HEK293 (cell line): ENCODE data around the gene SYNE2.
"Not testable (repeated sequence)": the region's sequence is repeated elsewhere in the genome, so short reads cannot be mapped to it uniquely, and the experiment has no call there.

Experiments used
- CTCF ChIA-PET: fragments of 350-600 bp; formaldehyde crosslinking; extraction: SDS; loops from one replicate; lab custom pipeline; 2021; ENCODE audit warnings: antibody characterized with exemption; lab: Yijun Ruan, JAX
- POLR2A ChIA-PET: fragments of 300-600 bp; formaldehyde crosslinking; extraction: SDS; loops from one replicate; lab custom pipeline; 2020; ENCODE audit warnings: antibody characterized with exemption, inconsistent platforms; lab: Yijun Ruan, JAX
- H3K27ac ChIP-seq: fragments of 200-500 bp; sonication (Bioruptor generic); 2 replicates; pipeline ENCODE4 v1.5.1; 2014; ENCODE audit warnings: low read depth, low read length, control low read depth, inconsistent platforms; ENCODE audit errors: extremely low read depth
- H3K36me3 ChIP-seq, 2 experiments: fragments of 200-500 bp in 1 of 2; sonication (Bioruptor generic) in 1 of 2; 1 replicate in 1 of 2; 2 replicates in 1 of 2; pipeline ENCODE4 v1.5.1; 2014 to 2017; ENCODE audit warnings: inconsistent platforms in 2 of 2, low read length in 2 of 2; ENCODE audit not compliant: control insufficient read depth in 2 of 2, insufficient read depth in 1 of 2
- H3K4me1 ChIP-seq: fragments of 200-500 bp; sonication (Bioruptor generic); 2 replicates; pipeline ENCODE4 v1.5.1; 2014; ENCODE audit warnings: mild to moderate bottlenecking, low read length, inconsistent platforms; ENCODE audit not compliant: control insufficient read depth, insufficient read depth
- H3K4me3 ChIP-seq: 2 replicates; pipeline ENCODE4 v1.5.1; 2011; ENCODE audit warnings: low read depth, mild to moderate bottlenecking, control low read depth, low read length, moderate library complexity
- H3K9me3 ChIP-seq: fragments of 200-500 bp; sonication (Bioruptor generic); 2 replicates; pipeline ENCODE4 v1.5.1; 2014; ENCODE audit warnings: low read depth, low read length, inconsistent platforms; ENCODE audit not compliant: control insufficient read depth, insufficient read depth
- FEZF1 ChIP-seq: fragments of 450-650 bp; formaldehyde crosslinking; IDR thresholded peaks from 2 replicates; pipeline ENCODE4 v1.5.1; 2016; ENCODE audit warnings: missing biosample characterization, missing genetic modification characterization
- HOXD13 ChIP-seq: sonication (generic); formaldehyde crosslinking; IDR thresholded peaks from 2 replicates; pipeline ENCODE4 v1.8.0; 2022; ENCODE audit warnings: missing genetic modification reagents, borderline replicate concordance
- KLF8 ChIP-seq: fragments of 450-650 bp; formaldehyde crosslinking; IDR thresholded peaks from 2 replicates; pipeline ENCODE4 v1.5.1; 2016; ENCODE audit warnings: missing biosample characterization, missing genetic modification characterization
- MYNN ChIP-seq: fragments of 450-650 bp; formaldehyde crosslinking; IDR thresholded peaks from 2 replicates; pipeline ENCODE4 v1.5.1; 2016; ENCODE audit warnings: missing biosample characterization, missing genetic modification characterization, borderline replicate concordance
- MZF1 ChIP-seq: fragments of 450-650 bp; formaldehyde crosslinking; IDR thresholded peaks from 2 replicates; pipeline ENCODE4 v1.5.1; 2017; ENCODE audit warnings: missing biosample characterization, missing genetic modification characterization, borderline replicate concordance
- REPIN1 ChIP-seq: fragments of 450-650 bp; formaldehyde crosslinking; IDR thresholded peaks from 2 replicates; pipeline ENCODE4 v1.5.1; 2017; ENCODE audit warnings: missing biosample characterization, missing genetic modification characterization, low read depth
- ZNF148 ChIP-seq: fragments of 450-650 bp; formaldehyde crosslinking; IDR thresholded peaks from 2 replicates; pipeline ENCODE4 v1.5.0; 2017; ENCODE audit warnings: missing biosample characterization, missing genetic modification characterization, borderline replicate concordance
- ZNF248 ChIP-seq: fragments of 450-650 bp; formaldehyde crosslinking; IDR thresholded peaks from 2 replicates; pipeline ENCODE4 v1.5.1; 2017; ENCODE audit warnings: missing biosample characterization, missing genetic modification characterization
- ZNF341 ChIP-seq: fragments of 450-650 bp; formaldehyde crosslinking; IDR thresholded peaks from 2 replicates; pipeline ENCODE4; 2016; ENCODE audit warnings: low read depth, missing biosample characterization, missing genetic modification characterization
- ZNF404 ChIP-seq: fragments of 450-650 bp; formaldehyde crosslinking; IDR thresholded peaks from 2 replicates; pipeline ENCODE4 v1.5.1; 2017; ENCODE audit warnings: missing biosample characterization, missing genetic modification characterization
- ZNF549 ChIP-seq: fragments of 450-650 bp; IDR thresholded peaks from 2 replicates; pipeline ENCODE4 v1.5.1; 2018; ENCODE audit warnings: missing biosample characterization, missing genetic modification characterization, mild to moderate bottlenecking, inconsistent platforms, moderate library complexity
- ZNF621 ChIP-seq: fragments of 450-650 bp; formaldehyde crosslinking; IDR thresholded peaks from 2 replicates; pipeline ENCODE4 v1.5.1; 2017; ENCODE audit warnings: missing biosample characterization, missing genetic modification characterization
- ZNF792 ChIP-seq: fragments of 450-650 bp; formaldehyde crosslinking; IDR thresholded peaks from 2 replicates; pipeline ENCODE4 v1.5.1; 2016; ENCODE audit warnings: missing biosample characterization, missing genetic modification characterization
- ZSCAN23 ChIP-seq: fragments of 450-650 bp; formaldehyde crosslinking; IDR thresholded peaks from 2 replicates; pipeline ENCODE4 v1.5.1; 2016; ENCODE audit warnings: missing biosample characterization, missing genetic modification characterization
- TF ChIP-seq, protein P1 (sequence below): fragments of 450-650 bp; formaldehyde crosslinking; optimal IDR thresholded peaks from 2 replicates; pipeline ENCODE3; 2016; ENCODE audit warnings: missing biosample characterization, mild to moderate bottlenecking, missing genetic modification characterization
- TF ChIP-seq, protein P2 (sequence below): IDR thresholded peaks from 2 replicates; pipeline ENCODE4 v1.6.1; 2011; ENCODE audit warnings: mild to moderate bottlenecking, low read depth, low read length, borderline replicate concordance
- TF ChIP-seq, protein P3 (sequence below): fragments of 450-650 bp; formaldehyde crosslinking; IDR thresholded peaks from 2 replicates; pipeline ENCODE4 v1.5.1; 2016; ENCODE audit warnings: missing biosample characterization, missing genetic modification characterization, low read depth

SYNE2 gene

GRCh38 chr14:63852817-63853731, at the start of gene SYNE2 (continued):
- TF ChIP-seq, protein P1, sequence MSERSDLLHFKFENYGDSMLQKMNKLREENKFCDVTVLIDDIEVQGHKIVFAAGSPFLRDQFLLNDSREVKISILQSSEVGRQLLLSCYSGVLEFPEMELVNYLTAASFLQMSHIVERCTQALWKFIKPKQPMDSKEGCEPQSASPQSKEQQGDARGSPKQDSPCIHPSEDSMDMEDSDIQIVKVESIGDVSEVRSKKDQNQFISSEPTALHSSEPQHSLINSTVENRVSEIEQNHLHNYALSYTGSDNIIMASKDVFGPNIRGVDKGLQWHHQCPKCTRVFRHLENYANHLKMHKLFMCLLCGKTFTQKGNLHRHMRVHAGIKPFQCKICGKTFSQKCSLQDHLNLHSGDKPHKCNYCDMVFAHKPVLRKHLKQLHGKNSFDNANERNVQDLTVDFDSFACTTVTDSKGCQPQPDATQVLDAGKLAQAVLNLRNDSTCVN (tag by site-specific recombination), result peak; percentile 65
- TF ChIP-seq HOXD13 (no peak), ZNF792 (no peak)

GRCh38 chr14:63803221-63803791, 49.5 kb upstream of the SYNE2 start:
- H3K36me3 ChIP-seq, H3K4me3 ChIP-seq, H3K9me3 ChIP-seq, POLR2A ChIA-PET, H3K27ac ChIP-seq, H3K4me1 ChIP-seq: not testable (repeated sequence)
- CTCF ChIA-PET, result interaction anchor here (0.7 kb wide), 1 partner anchor 67 kb away, joined by 4 read pairs; no protein-coding TSS in a partner anchor

- H3K36me3 ChIP-seq, H3K27ac ChIP-seq, POLR2A ChIA-PET, H3K4me3 ChIP-seq, H3K4me1 ChIP-seq, H3K9me3 ChIP-seq: not testable (repeated sequence)
- TF ChIP-seq ZNF248 (tag by site-specific recombination), result peak; percentile 10; the same call in 1 of the 2 replicates
- CTCF ChIA-PET, result interaction anchor here (1.3 kb wide), 1 partner anchor 497 kb away, joined by 4 read pairs; no protein-coding TSS in a partner anchor
Measured at GRCh38 chr14:63806064-63806463, 46.7 kb upstream of the SYNE2 start.

DNA sequence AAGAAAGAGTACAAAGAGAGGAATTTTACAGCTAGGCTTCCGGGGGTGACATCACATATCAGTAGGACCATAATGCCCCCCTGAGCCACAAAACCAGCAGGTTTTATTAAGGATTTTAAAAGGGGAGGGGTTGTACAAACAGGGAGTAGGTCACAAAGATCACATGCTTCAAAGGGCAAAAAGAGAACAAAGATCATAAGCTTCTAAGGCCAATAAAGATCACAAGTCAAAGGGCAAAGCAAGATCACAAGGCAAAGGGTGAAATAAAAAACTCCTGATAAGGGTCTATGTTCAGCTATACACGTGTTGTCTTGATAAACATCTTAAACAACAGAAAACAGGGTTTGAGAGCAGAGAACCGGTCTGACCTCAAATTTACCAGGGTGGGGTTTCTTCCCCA, 41.1 kb upstream of the SYNE2 start:
- H3K36me3 ChIP-seq, H3K4me1 ChIP-seq, H3K4me3 ChIP-seq, POLR2A ChIA-PET, H3K9me3 ChIP-seq, H3K27ac ChIP-seq, CTCF ChIA-PET: not testable (repeated sequence)

GRCh38 chr14:63833728-63834127, 19.1 kb upstream of the SYNE2 start:
- ChIA-PET POLR2A (no interaction called here), CTCF (interaction anchor here (0.7 kb wide), 2 partner anchors 10 to 48 kb away, joined by 3 read pairs; no protein-coding TSS in a partner anchor)
- Histone ChIP-seq H3K36me3 (no peaks in the 10 kb centered on the region), H3K27ac (no peak overlapping the region), H3K9me3 (no peaks in the 10 kb centered on the region), H3K4me3 (no peak overlapping the region), H3K4me1 (no peaks in the 10 kb centered on the region)
- TF ChIP-seq ZNF341 (tag by site-specific recombination), result no peak
- TF ChIP-seq, protein P2, sequence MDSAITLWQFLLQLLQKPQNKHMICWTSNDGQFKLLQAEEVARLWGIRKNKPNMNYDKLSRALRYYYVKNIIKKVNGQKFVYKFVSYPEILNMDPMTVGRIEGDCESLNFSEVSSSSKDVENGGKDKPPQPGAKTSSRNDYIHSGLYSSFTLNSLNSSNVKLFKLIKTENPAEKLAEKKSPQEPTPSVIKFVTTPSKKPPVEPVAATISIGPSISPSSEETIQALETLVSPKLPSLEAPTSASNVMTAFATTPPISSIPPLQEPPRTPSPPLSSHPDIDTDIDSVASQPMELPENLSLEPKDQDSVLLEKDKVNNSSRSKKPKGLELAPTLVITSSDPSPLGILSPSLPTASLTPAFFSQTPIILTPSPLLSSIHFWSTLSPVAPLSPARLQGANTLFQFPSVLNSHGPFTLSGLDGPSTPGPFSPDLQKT, result no peak
- TF ChIP-seq MYNN (tag by site-specific recombination), result no peak
- TF ChIP-seq REPIN1, result no peak
- no peak for TF ChIP-seq ZNF549 (tag by site-specific recombination)
- no peak for TF ChIP-seq ZNF148
- no peak for TF ChIP-seq FEZF1 (tag by site-specific recombination)
- no peak for TF ChIP-seq ZNF404 (tag by site-specific recombination)
- TF ChIP-seq ZSCAN23 (tag by site-specific recombination), result no peak
- TF ChIP-seq, protein P3, sequence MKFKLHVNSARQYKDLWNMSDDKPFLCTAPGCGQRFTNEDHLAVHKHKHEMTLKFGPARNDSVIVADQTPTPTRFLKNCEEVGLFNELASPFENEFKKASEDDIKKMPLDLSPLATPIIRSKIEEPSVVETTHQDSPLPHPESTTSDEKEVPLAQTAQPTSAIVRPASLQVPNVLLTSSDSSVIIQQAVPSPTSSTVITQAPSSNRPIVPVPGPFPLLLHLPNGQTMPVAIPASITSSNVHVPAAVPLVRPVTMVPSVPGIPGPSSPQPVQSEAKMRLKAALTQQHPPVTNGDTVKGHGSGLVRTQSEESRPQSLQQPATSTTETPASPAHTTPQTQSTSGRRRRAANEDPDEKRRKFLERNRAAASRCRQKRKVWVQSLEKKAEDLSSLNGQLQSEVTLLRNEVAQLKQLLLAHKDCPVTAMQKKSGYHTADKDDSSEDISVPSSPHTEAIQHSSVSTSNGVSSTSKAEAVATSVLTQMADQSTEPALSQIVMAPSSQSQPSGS, result no peak
- no peak for TF ChIP-seq MZF1 (tag by site-specific recombination)
- no peak for TF ChIP-seq ZNF621
- no peak for TF ChIP-seq KLF8
